Trophoblast cell (in vitro differentiated cells and primary cell): Measurements from ENCODE around the gene TTC39B. TPM values are rescaled to one million over a fixed set of nuclear protein-coding genes. Genes with fewer than 3 reads are reported as not detected.
A peak's percentile ranks its signal among the peaks of the same experiment; 100 is the strongest.

Experiments used
- DNase-seq, 2 donors: peaks; one replicate each; pipeline ENCODE4 v3.0.0-alpha.2; 2016
- H2AFZ ChIP-seq: 2 replicates; pipeline ENCODE4 v1.6.1; 2013; ENCODE audit warnings: low read length, moderate library complexity, mild to moderate bottlenecking; ENCODE audit not compliant: insufficient read depth, poor library complexity
- H2AK5ac ChIP-seq: 2 replicates; pipeline ENCODE4 v1.6.1; 2013; ENCODE audit warnings: mild to moderate bottlenecking, low read length
- H2BK120ac ChIP-seq: 2 replicates; pipeline ENCODE4 v1.6.1; 2013; ENCODE audit warnings: low read length, mild to moderate bottlenecking, moderate library complexity; ENCODE audit not compliant: insufficient read depth, poor library complexity
- H2BK12ac ChIP-seq: 2 replicates; pipeline ENCODE4 v1.6.1; 2013; ENCODE audit warnings: mild to moderate bottlenecking, low read length, moderate library complexity
- H2BK5ac ChIP-seq: 2 replicates; pipeline ENCODE4 v1.6.1; 2013; ENCODE audit warnings: low read length, low read depth, moderate library complexity, mild to moderate bottlenecking; ENCODE audit not compliant: poor library complexity
- H3K14ac ChIP-seq: 2 replicates; pipeline ENCODE4 v1.6.1; 2013; ENCODE audit warnings: mild to moderate bottlenecking, low read length
- H3K18ac ChIP-seq: 2 replicates; pipeline ENCODE4 v1.6.1; 2013; ENCODE audit warnings: mild to moderate bottlenecking, low read length
- H3K23ac ChIP-seq: 2 replicates; pipeline ENCODE4 v1.6.1; 2013; ENCODE audit warnings: low read length
- H3K27ac ChIP-seq: 2 replicates; pipeline ENCODE4 v1.5.1; 2013; ENCODE audit warnings: low read depth, mild to moderate bottlenecking, inconsistent platforms, low read length, moderate library complexity
- H3K27me3 ChIP-seq: 2 replicates; pipeline ENCODE4 v1.6.1; 2013; ENCODE audit warnings: inconsistent platforms, mild to moderate bottlenecking, low read length, moderate library complexity; ENCODE audit not compliant: insufficient read depth
- H3K36me3 ChIP-seq, 2 experiments: 1 replicate in 1 of 2; 2 replicates in 1 of 2; pipeline ENCODE4 v1.6.1; 2013; ENCODE audit warnings: low read length in 2 of 2, mild to moderate bottlenecking in 2 of 2, moderate library complexity in 1 of 2; ENCODE audit not compliant: insufficient read depth in 2 of 2, control insufficient read depth in 1 of 2
- H3K4ac ChIP-seq: 2 replicates; pipeline ENCODE4 v1.6.1; 2013; ENCODE audit warnings: low read depth, mild to moderate bottlenecking, low read length, moderate library complexity
- H3K4me1 ChIP-seq, 2 experiments: 1 replicate in 1 of 2; 2 replicates in 1 of 2; pipeline ENCODE4 v1.6.1; 2013; ENCODE audit warnings: low read length in 2 of 2, mild to moderate bottlenecking in 2 of 2, moderate library complexity in 1 of 2; ENCODE audit not compliant: insufficient read depth in 2 of 2, control insufficient read depth in 1 of 2
- H3K4me2 ChIP-seq: 2 replicates; pipeline ENCODE4 v1.6.1; 2013; ENCODE audit warnings: inconsistent platforms, mild to moderate bottlenecking, low read length, moderate library complexity
- H3K4me3 ChIP-seq: 2 replicates; pipeline ENCODE4 v1.5.1; 2013; ENCODE audit warnings: mild to moderate bottlenecking, low read depth, low read length, inconsistent platforms
- H3K79me1 ChIP-seq: one replicate; pipeline ENCODE4 v1.6.1; 2013; ENCODE audit warnings: low read length
- H3K79me2 ChIP-seq: 2 replicates; pipeline ENCODE4 v1.6.1; 2013; ENCODE audit warnings: low read length, mild to moderate bottlenecking; ENCODE audit not compliant: control insufficient read depth, insufficient read depth, poor library complexity
- H3K9ac ChIP-seq: 2 replicates; pipeline ENCODE4 v1.6.1; 2013; ENCODE audit warnings: mild to moderate bottlenecking, low read length
- H3K9me3 ChIP-seq: 2 replicates; pipeline ENCODE4 v1.6.1; 2013; ENCODE audit warnings: low read depth, mild to moderate bottlenecking, control low read depth, inconsistent platforms, low read length; ENCODE audit not compliant: insufficient read depth
- H4K12ac ChIP-seq: 2 replicates; pipeline ENCODE4 v1.6.1; 2013; ENCODE audit warnings: low read depth, mild to moderate bottlenecking, low read length, moderate library complexity
- H4K8ac ChIP-seq: 2 replicates; pipeline ENCODE4 v1.6.1; 2013; ENCODE audit warnings: low read depth, mild to moderate bottlenecking, low read length, moderate library complexity
- H4K91ac ChIP-seq: one replicate; pipeline ENCODE4 v1.6.1; 2013; ENCODE audit warnings: low read depth, mild to moderate bottlenecking, low read length, moderate library complexity
- WGBS: extraction: QIAGEN DNeasy Blood & Tissue Kit; methylation state at CpG from one replicate; pipeline ENCODE4 v1.1.7; 2013; ENCODE audit warnings: missing lambda C conversion rate; ENCODE audit not compliant: insufficient read length, insufficient coverage; ENCODE audit errors: extremely low coverage; 5-methylcytosine and 5-hydroxymethylcytosine counted together
- polyA plus RNA-seq: library from polyadenylated mRNA; stranded (reverse); fragments of 200-250 nt; gene quantifications from 2 replicates; pipeline ENCODE4 v1.2.3, GENCODE V29; 2013

Gene TTC39B
- polyA plus RNA-seq: 1.9 and 2.0 TPM in 2 replicates

DNA sequence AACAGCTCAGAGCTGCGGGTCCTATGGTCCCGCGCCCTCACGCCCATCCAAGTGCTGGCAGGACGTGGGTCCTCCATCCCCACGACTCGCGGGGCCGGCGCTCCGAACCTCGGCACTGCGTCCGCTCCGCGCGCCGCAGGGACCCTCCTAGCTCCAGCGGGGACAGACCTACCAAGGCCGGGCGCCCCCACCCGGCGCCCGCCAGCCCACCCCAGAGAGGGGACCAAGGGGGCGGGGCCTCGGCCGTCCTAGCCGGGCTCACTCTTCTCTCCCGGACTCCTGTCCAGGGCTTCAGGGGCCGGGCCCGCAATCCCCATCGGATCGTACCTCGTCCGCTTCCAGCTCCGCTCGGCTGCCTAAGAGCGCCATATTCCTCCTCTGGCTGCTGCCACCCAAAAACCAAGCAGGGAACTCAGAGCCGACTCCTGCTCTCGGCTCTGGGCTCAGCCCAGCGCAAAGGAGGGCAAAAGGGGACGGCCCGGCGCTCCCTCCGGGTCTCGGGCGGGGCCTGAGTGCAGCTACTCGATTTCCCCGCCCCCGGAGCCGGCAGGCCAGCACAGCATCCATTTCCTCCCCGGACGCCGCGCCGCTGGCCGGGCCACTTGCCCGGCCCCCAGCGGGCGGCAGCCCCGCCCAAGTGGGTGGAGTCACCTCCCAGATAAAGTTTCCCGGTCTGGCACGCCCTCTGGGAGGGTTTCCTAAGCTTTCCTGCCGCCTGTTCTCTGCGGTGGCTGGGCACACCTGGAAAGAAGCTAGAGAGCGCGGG, at the start of gene TTC39B:
TSS of gene TTC39B (minus strand) at position 460 of the 766 bp plus-strand sequence. CDS start at position 369, 91 bp downstream.
- Histone ChIP-seq H3K9me3 (no peaks in the 10 kb centered on the region), H3K14ac (peak within 1 kb of the TSS; percentile 22), H3K79me1 (peaks cover 2% of the 10 kb centered on the region), H3K4me3 (peak within 1 kb of the TSS; percentile 85), H2BK120ac (peak within 1 kb of the TSS; percentile 41), H3K79me2 (peaks cover 3% of the 10 kb centered on the region), H3K23ac (no peak within 1 kb of the TSS), H4K8ac (peak within 1 kb of the TSS; percentile 71), H2AFZ (peak within 1 kb of the TSS; percentile 91), H3K4me2 (peak within 1 kb of the TSS; percentile 88), H3K18ac (peak within 1 kb of the TSS; percentile 72), H3K4me1 (peaks cover 6 to 9% of the 10 kb centered on the region in 2 experiments), H2AK5ac (no peak within 1 kb of the TSS), H3K27me3 (no peaks in the 10 kb centered on the region), H3K27ac (no peak within 1 kb of the TSS), H4K12ac (peak within 1 kb of the TSS; percentile 37), H2BK12ac (peak within 1 kb of the TSS; percentile 70), H3K9ac (peak within 1 kb of the TSS; percentile 80), H3K36me3 (no peaks in the 10 kb centered on the region), H2BK5ac (no peak within 1 kb of the TSS), H4K91ac (no peak within 1 kb of the TSS), H3K4ac (no peak within 1 kb of the TSS)
- WGBS: no CpG with 5 or more reads among the region's 67 CpGs
- DNase-seq: peak; percentile 95 to 98

DNA sequence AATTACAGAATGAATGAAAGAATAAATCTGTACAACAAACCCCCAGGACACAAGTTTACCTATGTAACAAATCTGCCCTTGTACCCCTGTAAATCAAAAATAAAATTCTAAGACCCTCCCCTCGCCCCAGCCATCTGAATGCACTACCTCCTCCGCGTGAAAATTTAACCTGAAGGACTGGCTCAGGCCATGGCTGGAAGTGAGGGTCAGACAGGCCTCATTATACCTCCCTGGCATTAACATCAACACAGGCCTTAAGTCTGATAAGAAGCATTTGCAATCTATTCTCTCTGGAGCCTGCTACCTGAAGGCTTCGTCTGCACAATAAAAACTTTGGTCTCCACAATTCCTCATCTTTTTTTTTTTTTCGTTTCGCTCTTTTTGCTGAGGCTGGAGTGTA, 48.7 kb upstream of the TTC39B start:
- no peaks in the 10 kb centered on the region for H3K79me1 ChIP-seq
- no CpG with 5 or more reads among the region's 6 CpGs for WGBS

DNA sequence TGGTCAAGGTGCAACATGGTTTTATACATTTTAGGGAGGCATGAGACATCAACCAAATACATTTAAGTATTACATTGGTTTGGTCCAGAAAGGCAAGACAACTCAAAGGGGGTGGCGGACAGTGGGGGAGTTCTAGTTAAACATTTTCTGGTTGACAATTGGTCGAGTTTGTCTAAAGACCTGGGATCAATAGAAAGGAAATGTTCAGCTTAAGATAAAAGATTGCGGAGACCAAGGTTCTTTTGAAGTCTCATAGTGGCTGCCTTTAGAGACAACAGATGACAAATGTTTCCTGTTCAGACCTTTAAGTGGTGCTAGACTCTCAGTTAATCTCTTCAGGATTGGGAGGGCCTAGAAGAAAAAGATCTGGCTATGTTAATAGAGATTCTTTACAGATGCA, 47.7 kb upstream of the TTC39B start:
- no peak overlapping the region for H4K8ac ChIP-seq
- no CpG with 5 or more reads among the region's 3 CpGs for WGBS
- peaks cover 0 to 2% of the 10 kb centered on the region in 2 experiments for H3K4me1 ChIP-seq
- DNase-seq: no peak
- H3K36me3 ChIP-seq: no peaks in the 10 kb centered on the region
- no peak overlapping the region for H2AFZ ChIP-seq
- H3K23ac ChIP-seq: no peak overlapping the region
- no peak overlapping the region for H3K4me3 ChIP-seq
- H3K9me3 ChIP-seq: no peaks in the 10 kb centered on the region
- H2BK5ac ChIP-seq: no peak overlapping the region
- no peak overlapping the region for H2BK12ac ChIP-seq
- H3K79me2 ChIP-seq: no peaks in the 10 kb centered on the region
- no peaks in the 10 kb centered on the region for H3K79me1 ChIP-seq
- H3K18ac ChIP-seq: no peak overlapping the region
- H3K4ac ChIP-seq: no peak overlapping the region
- H3K27me3 ChIP-seq: no peaks in the 10 kb centered on the region
- no peak overlapping the region for H4K91ac ChIP-seq
- no peak overlapping the region for H2BK120ac ChIP-seq
- H3K4me2 ChIP-seq: no peak overlapping the region
- H3K9ac ChIP-seq: no peak overlapping the region
- no peak overlapping the region for H2AK5ac ChIP-seq
- H3K27ac ChIP-seq: no peak overlapping the region
- H4K12ac ChIP-seq: no peak overlapping the region
- H3K14ac ChIP-seq: no peak overlapping the region

More for the DNA sequence above, 48.7 kb upstream of the TTC39B start:
- H3K18ac ChIP-seq: no peak overlapping the region
- H3K23ac ChIP-seq: no peak overlapping the region
- peaks cover 0 to 2% of the 10 kb centered on the region in 2 experiments for H3K4me1 ChIP-seq
- H3K36me3 ChIP-seq: no peaks in the 10 kb centered on the region
- no peak overlapping the region for H4K91ac ChIP-seq
- no peak overlapping the region for H3K4me3 ChIP-seq
- no peaks in the 10 kb centered on the region for H3K27me3 ChIP-seq
- H3K27ac ChIP-seq: no peak overlapping the region
- H4K12ac ChIP-seq: no peak overlapping the region
- no peak overlapping the region for H2AFZ ChIP-seq
- H3K14ac ChIP-seq: no peak overlapping the region
- no peak overlapping the region for H3K4me2 ChIP-seq
- no peak for DNase-seq
- no peak overlapping the region for H2BK120ac ChIP-seq
- no peaks in the 10 kb centered on the region for H3K79me2 ChIP-seq
- H2AK5ac ChIP-seq: no peak overlapping the region
- no peak overlapping the region for H3K9ac ChIP-seq
- no peak overlapping the region for H2BK5ac ChIP-seq
- H3K4ac ChIP-seq: no peak overlapping the region
- H4K8ac ChIP-seq: no peak overlapping the region
- no peaks in the 10 kb centered on the region for H3K9me3 ChIP-seq
- H2BK12ac ChIP-seq: no peak overlapping the region

DNA sequence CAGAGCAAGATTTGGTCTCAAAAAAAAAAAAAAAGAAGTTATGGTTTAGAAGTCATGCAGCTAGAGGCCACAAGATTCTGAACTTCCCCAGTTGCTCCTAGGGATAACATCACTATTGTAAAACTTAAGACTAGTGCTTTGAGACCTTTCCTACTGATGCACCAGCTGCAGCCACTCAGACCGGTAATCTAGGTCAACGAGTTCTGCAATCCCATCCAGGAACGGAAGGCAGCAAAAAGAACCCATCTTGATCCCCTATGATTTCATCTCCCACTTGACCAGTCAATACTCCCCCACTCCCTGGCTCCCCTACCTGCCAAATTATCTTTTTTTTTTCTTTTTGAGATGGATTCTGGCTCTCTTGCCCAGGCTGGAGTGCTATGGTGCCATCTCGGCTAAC, 46.9 kb upstream of the TTC39B start:
- no peak overlapping the region for H2BK120ac ChIP-seq
- no peak overlapping the region for H3K27ac ChIP-seq
- H2AFZ ChIP-seq: no peak overlapping the region
- no peak for DNase-seq
- no peaks in the 10 kb centered on the region for H3K79me1 ChIP-seq
- H2BK12ac ChIP-seq: no peak overlapping the region
- H3K4me2 ChIP-seq: no peak overlapping the region
- H3K27me3 ChIP-seq: no peaks in the 10 kb centered on the region
- H3K79me2 ChIP-seq: no peaks in the 10 kb centered on the region
- no peak overlapping the region for H4K12ac ChIP-seq
- H3K14ac ChIP-seq: no peak overlapping the region
- H3K18ac ChIP-seq: no peak overlapping the region
- H3K4me3 ChIP-seq: no peak overlapping the region
- no peak overlapping the region for H3K23ac ChIP-seq
- peaks cover 0 to 2% of the 10 kb centered on the region in 2 experiments for H3K4me1 ChIP-seq
- no peaks in the 10 kb centered on the region for H3K9me3 ChIP-seq
- no peak overlapping the region for H2BK5ac ChIP-seq
- H4K91ac ChIP-seq: no peak overlapping the region
- WGBS: no CpG with 5 or more reads among the region's 4 CpGs
- H2AK5ac ChIP-seq: no peak overlapping the region
- no peak overlapping the region for H4K8ac ChIP-seq
- no peak overlapping the region for H3K4ac ChIP-seq
- no peak overlapping the region for H3K9ac ChIP-seq
- H3K36me3 ChIP-seq: no peaks in the 10 kb centered on the region
